Left renal pelvis (tissue), 4 donors: ENCODE measurements around the gene RAB23. TPM values are rescaled to one million over a fixed set of nuclear protein-coding genes. Genes with fewer than 3 reads are reported as not detected.

Source experiments
- DNase-seq, 4 donors: peaks; one replicate each; pipeline ENCODE4 v3.0.0-alpha.2; 2013; ENCODE audit warnings: low read depth in 4 of 4, low spot score in 3 of 4
- polyA plus RNA-seq, 4 donors: library from polyadenylated mRNA; unstranded; fragments of 120-200 nt; gene quantifications; one replicate each; pipeline ENCODE4 v1.2.1, GENCODE V29; 2013; ENCODE audit not compliant: insufficient read length in 4 of 4

Gene RAB23
- polyA plus RNA-seq, 4 donors = 34.3 to 63.4 (median 48.4) TPM

GRCh38 chr6:57142178-57142525 is 80.0 kb downstream of the RAB23 start:
- no peak for DNase-seq

GRCh38 chr6:57141451-57142177 is 80.5 kb downstream of the RAB23 start:
- no peak for DNase-seq

GRCh38 chr6:57138026-57138425 is 84.1 kb downstream of the RAB23 start:
- DNase-seq = no peak

DNA sequence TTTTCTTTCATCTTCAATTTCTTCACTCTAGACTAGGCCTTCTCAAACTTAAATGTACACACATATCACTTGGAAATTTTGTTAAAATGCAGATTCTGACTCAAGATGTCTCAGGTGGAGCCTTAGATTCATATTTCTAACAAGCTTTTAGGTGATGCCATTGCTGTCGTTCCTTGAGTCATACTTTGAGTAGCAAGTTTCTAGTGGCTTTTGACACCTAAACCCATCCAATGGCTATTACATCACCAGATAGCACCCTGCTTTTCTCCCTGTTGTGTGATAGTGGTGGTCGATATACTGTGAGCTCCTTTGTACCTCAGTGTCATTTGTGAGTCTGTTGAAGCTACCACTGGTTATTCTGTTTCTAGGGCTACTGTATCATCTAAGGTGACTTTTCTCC is 84.8 kb downstream of the RAB23 start:
- DNase-seq = no peak

Other genes with a start within 250 kb of the RAB23 start
- 10 to 100 TPM; 21.2 to 34.5 (median 23.5) TPM for gene KIAA1586, start 175.6 kb downstream of the RAB23 start, polyA plus RNA-seq
- gene ZNF451, start 132.1 kb downstream of the RAB23 start, polyA plus RNA-seq = 10 to 100 TPM; 31.4 to 41.8 (median 36.9) TPM
- 1 to 10 TPM; 5.3 to 9.5 (median 7.7) TPM for gene BAG2, start 50.0 kb downstream of the RAB23 start, polyA plus RNA-seq
- 10 to 100 TPM; 16.1 to 22.3 (median 18.2) TPM for gene PRIM2, start 95.3 kb upstream of the RAB23 start, polyA plus RNA-seq